ENCODE data around the gene KISS1.

- no peak for TF ChIP-seq CTCF (IDR thresholded peaks at IDR 0.05; ENCODE audit: low read depth, low read length)
- TF ChIP-seq, protein P1, sequence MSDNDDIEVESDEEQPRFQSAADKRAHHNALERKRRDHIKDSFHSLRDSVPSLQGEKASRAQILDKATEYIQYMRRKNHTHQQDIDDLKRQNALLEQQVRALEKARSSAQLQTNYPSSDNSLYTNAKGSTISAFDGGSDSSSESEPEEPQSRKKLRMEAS (IDR thresholded peaks at IDR 0.05; ENCODE audit: low read depth, low read length) = no peak
- no peak for TF ChIP-seq POLR2A (IDR thresholded peaks at IDR 0.05; ENCODE audit: extremely low read depth, insufficient read length)
- no peak for TF ChIP-seq MYC (IDR thresholded peaks at IDR 0.05; ENCODE audit: low read depth, low read length)
These were observed 1.5 kb downstream of the KISS1 start for GRCh38 chr1:204194771-204195170.
